CD4-positive, alpha-beta T cell (primary cell): ENCODE data around the gene APOBEC3A. TPM values are rescaled to one million over a fixed set of nuclear protein-coding genes. Genes with fewer than 3 reads are reported as not detected.

Experiments
- ATAC-seq: fragments of 200-7000 bp; cut with Tn5 transposase; one replicate; pipeline ENCODE4 v1.10.0; 2022; ENCODE audit warnings: mild to moderate bottlenecking; ENCODE audit not compliant: poor library complexity
- CTCF ChIA-PET: fragments of 350-600 bp; sonication (Branson Sonifier 250); formaldehyde crosslinking; loops from one replicate; lab custom pipeline; 2021; ENCODE audit warnings: antibody characterized with exemption, inconsistent platforms; lab: Charles Lee
- POLR2A ChIA-PET: fragments of 350-600 bp; sonication (Branson Sonifier 250); formaldehyde crosslinking; loops from one replicate; lab custom pipeline; 2021; ENCODE audit warnings: antibody characterized with exemption, inconsistent platforms; lab: Charles Lee
- DNase-seq, 14 experiments: peaks; one replicate each; pipeline ENCODE4 v3.0.0-alpha.2; 2013 to 2020; ENCODE audit warnings: mixed read lengths in 2 of 14
- H3K27ac ChIP-seq, 2 donors: one replicate each; pipeline versions ENCODE4 v1.5.1 to v1.7.0; 2013; ENCODE audit warnings: low read length in 2 of 2, low read depth in 1 of 2, mild to moderate bottlenecking in 1 of 2
- H3K27me3 ChIP-seq, 2 experiments: 1 replicate in 1 of 2; 2 replicates in 1 of 2; pipeline versions ENCODE4 v1.6.1 to v1.7.0; 2013; ENCODE audit warnings: low read length in 2 of 2, control low read depth in 1 of 2, mild to moderate bottlenecking in 1 of 2, moderate library complexity in 1 of 2; ENCODE audit not compliant: insufficient read depth in 2 of 2, control insufficient read depth in 1 of 2
- H3K36me3 ChIP-seq: one replicate; pipeline ENCODE4 v1.6.1; 2013; ENCODE audit warnings: low read length, control low read depth; ENCODE audit not compliant: insufficient read depth
- H3K4me1 ChIP-seq: one replicate; pipeline ENCODE4 v1.6.1; 2013; ENCODE audit warnings: low read length, control low read depth; ENCODE audit not compliant: insufficient read depth
- H3K4me3 ChIP-seq: one replicate; pipeline ENCODE4 v1.5.1; 2013; ENCODE audit warnings: mild to moderate bottlenecking, low read length, moderate library complexity
- H3K9me3 ChIP-seq, 2 experiments: 1 replicate in 1 of 2; 2 replicates in 1 of 2; pipeline versions ENCODE4 v1.6.1 to v1.7.0; 2013; ENCODE audit warnings: low read length in 2 of 2, mild to moderate bottlenecking in 2 of 2, control low read depth in 1 of 2, moderate library complexity in 1 of 2; ENCODE audit not compliant: control insufficient read depth in 1 of 2, insufficient read depth in 1 of 2
- H3K27ac Mint-ChIP-seq: one replicate; pipeline ENCODE4 v1.8.0; 2020; ENCODE audit warnings: mixed read lengths
- H3K27me3 Mint-ChIP-seq: one replicate; pipeline ENCODE4 v1.8.0; 2021; ENCODE audit warnings: mixed read lengths
- H3K36me3 Mint-ChIP-seq: one replicate; pipeline ENCODE4 v1.8.0; 2021; ENCODE audit warnings: low read depth, mixed read lengths
- H3K4me1 Mint-ChIP-seq: one replicate; pipeline ENCODE4 v1.8.0; 2021; ENCODE audit warnings: low read depth, mixed read lengths
- H3K4me3 Mint-ChIP-seq: one replicate; pipeline ENCODE4 v1.8.0; 2020; ENCODE audit warnings: mild to moderate bottlenecking, mixed read lengths
- H3K9me3 Mint-ChIP-seq: one replicate; pipeline ENCODE4 v1.8.0; 2020; ENCODE audit warnings: mixed read lengths
- CTCF ChIP-seq: fragments of 200-600 bp; IDR thresholded peaks from one replicate; pipeline ENCODE4 v1.8.0; 2022; ENCODE audit warnings: antibody characterized with exemption, mild to moderate bottlenecking
- intact Hi-C, 2 experiments: fragments of 100-400 bp; cut with DNase I in 1 of 2; cut with micrococcal nuclease in 1 of 2; formaldehyde crosslinking; loops; one replicate each; pipeline versions ENCODE4 v1.15.1 to v1.9.0; 2023 to 2025; cut with DNase I, micrococcal nuclease
- total RNA-seq, 174 experiments: library from RNA in 2 of 174; stranded (reverse) in 2 of 174; gene quantifications; one replicate each; pipeline ENCODE4 v1.2.3 and lab custom pipeline; 2021 to 2026

The APOBEC3A gene
- total RNA-seq, 2 experiments from 2014 or later, result 0.74 to 1.6 TPM

DNA sequence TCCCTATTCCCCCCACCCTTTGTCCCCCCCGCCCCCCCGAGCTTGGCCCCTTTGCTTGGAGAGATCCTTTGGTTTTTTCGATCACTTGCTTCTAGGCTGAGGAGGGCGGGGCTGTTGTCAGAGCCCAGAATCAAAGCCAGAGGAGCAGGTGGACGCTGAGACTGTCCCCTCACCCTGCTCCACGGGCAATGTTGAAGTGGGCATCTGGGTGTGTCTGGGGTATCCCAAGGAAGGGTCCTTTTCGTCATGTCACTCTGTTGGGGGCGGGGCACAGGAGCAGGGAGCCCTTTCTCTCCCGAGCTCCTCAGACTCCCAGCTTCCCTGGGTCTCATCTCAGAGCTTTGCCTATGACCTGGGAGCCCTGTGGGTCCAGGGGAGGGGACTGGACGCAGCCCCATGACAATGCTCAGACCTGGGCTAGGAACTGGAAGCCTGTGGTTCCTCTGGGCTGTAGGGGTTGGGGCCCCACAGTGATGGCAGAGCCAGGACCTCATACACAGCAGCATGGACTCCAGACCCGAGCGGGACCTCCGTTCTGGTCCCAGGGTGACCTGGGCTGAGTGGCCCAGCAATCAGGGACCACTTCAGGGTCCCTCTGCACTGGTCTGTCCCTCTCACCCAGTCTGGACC is 2.9 kb upstream of the APOBEC3A start:
- no peak overlapping the region for H3K27ac ChIP-seq
- intact Hi-C loops, result loop anchor here in 1 of 2 experiments (5.0 kb wide), 1 partner anchor 57 kb away; no protein-coding TSS in a partner anchor
- Mint-ChIP-seq H3K36me3 (no peaks in the 10 kb centered on the region), H3K27ac (no peak overlapping the region), H3K4me1 (no peaks in the 10 kb centered on the region), H3K4me3 (no peak overlapping the region), H3K9me3 (no peaks in the 10 kb centered on the region), H3K27me3 (no peaks in the 10 kb centered on the region)
- no peaks in the 10 kb centered on the region for H3K27me3 ChIP-seq
- ATAC-seq (no peak), DNase-seq (no peak)
- H3K4me1 ChIP-seq, result peaks cover 26% of the 10 kb centered on the region
- H3K9me3 ChIP-seq, result no peaks in the 10 kb centered on the region
- no peak overlapping the region for H3K4me3 ChIP-seq
- TF ChIP-seq CTCF, result no peak
- ChIA-PET CTCF (no interaction called here), POLR2A (no interaction called here)
- no peaks in the 10 kb centered on the region for H3K36me3 ChIP-seq

- H3K27ac Mint-ChIP-seq, result no peak overlapping the region
- Histone ChIP-seq H3K4me1 (peaks cover 29% of the 10 kb centered on the region), H3K4me3 (no peak overlapping the region), H3K27me3 (no peaks in the 10 kb centered on the region), H3K9me3 (no peaks in the 10 kb centered on the region), H3K36me3 (no peaks in the 10 kb centered on the region), H3K27ac (no peak overlapping the region)
- no peak for DNase-seq
- ChIA-PET POLR2A (no interaction called here), CTCF (no interaction called here)
- ATAC-seq, result no peak
- H3K4me3 Mint-ChIP-seq, result no peak overlapping the region
- no peak for TF ChIP-seq CTCF
- no peaks in the 10 kb centered on the region for H3K36me3 Mint-ChIP-seq
- intact Hi-C loops, result no loop called here
- no peaks in the 10 kb centered on the region for H3K4me1 Mint-ChIP-seq
- H3K9me3 Mint-ChIP-seq, result no peaks in the 10 kb centered on the region
- H3K27me3 Mint-ChIP-seq, result no peaks in the 10 kb centered on the region
Observed at GRCh38 chr22:38955250-38955905, 2.0 kb upstream of the APOBEC3A start.

GRCh38 chr22:38955926-38956325 is 1.5 kb upstream of the APOBEC3A start:
- H3K27ac Mint-ChIP-seq, result no peak overlapping the region
- H3K27ac ChIP-seq, result no peak overlapping the region
- ChIA-PET POLR2A (no interaction called here), CTCF (no interaction called here)
- no peaks in the 10 kb centered on the region for H3K36me3 Mint-ChIP-seq
- ATAC-seq (no peak), DNase-seq (no peak)
- no peak overlapping the region for H3K4me3 ChIP-seq
- H3K27me3 Mint-ChIP-seq, result no peaks in the 10 kb centered on the region
- no peaks in the 10 kb centered on the region for H3K36me3 ChIP-seq
- H3K9me3 Mint-ChIP-seq, result no peaks in the 10 kb centered on the region
- peaks cover 29% of the 10 kb centered on the region for H3K4me1 ChIP-seq
- no peaks in the 10 kb centered on the region for H3K4me1 Mint-ChIP-seq
- no peak overlapping the region for H3K4me3 Mint-ChIP-seq
- TF ChIP-seq CTCF, result no peak
- no peaks in the 10 kb centered on the region for H3K27me3 ChIP-seq
- intact Hi-C loops, result no loop called here
- no peaks in the 10 kb centered on the region for H3K9me3 ChIP-seq
